GM12891 (cell line): ENCODE results near the gene FITM1.

Experiments used
- POLR2A ChIP-seq: IDR thresholded peaks from 2 replicates; pipeline ENCODE4 v1.6.1; 2011; ENCODE audit warnings: low read depth, low read length, control low read depth
- POLR2AphosphoS5 ChIP-seq: IDR thresholded peaks from 2 replicates; pipeline ENCODE4 v1.6.1; 2011; ENCODE audit warnings: low read depth, low read length, control low read depth

DNA sequence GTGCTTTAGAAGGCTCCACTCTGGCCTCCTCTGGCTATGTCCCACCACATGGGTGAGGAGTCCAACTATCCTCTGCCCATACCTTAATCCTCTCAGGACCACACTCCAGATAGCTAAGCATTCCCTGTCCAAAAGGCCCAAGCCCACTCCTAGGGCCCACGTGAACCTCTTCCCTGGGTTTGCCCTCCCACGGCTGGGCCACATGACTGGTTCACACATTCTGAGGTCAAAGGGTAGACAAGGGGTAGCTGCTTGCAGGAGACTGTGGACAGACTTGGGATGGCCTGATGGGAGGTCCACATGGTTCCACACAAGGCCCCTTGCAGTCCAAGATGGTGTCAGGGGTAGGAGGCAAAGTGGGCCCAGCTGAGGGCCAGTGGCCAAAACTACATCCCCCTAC lies 42.4 kb upstream of the FITM1 start:
- TF ChIP-seq POLR2A (no peak), POLR2AphosphoS5 (no peak)
